Uterus (tissue), 2 donors: ENCODE measurements around the gene UMODL1.

ENCODE experiments used
- CTCF ChIP-seq, 4 experiments: fragments of 200-600 bp in 2 of 4; fragments of 450-650 bp in 2 of 4; sonication (generic) in 2 of 4; IDR thresholded peaks; one replicate each; pipeline ENCODE4 v1.5.1; 2016 to 2019; ENCODE audit warnings: antibody characterized with exemption in 4 of 4, mild to moderate bottlenecking in 2 of 4, moderate library complexity in 1 of 4
- POLR2A ChIP-seq, 2 donors: fragments of 450-650 bp; IDR thresholded peaks; one replicate each; pipeline ENCODE4 v1.6.1; 2016; ENCODE audit warnings: antibody characterized with exemption in 2 of 2, mild to moderate bottlenecking in 1 of 2, moderate library complexity in 1 of 2

GRCh38 chr21:42056996-42057689 is 14.0 kb upstream of the UMODL1 start:
- no peak for TF ChIP-seq POLR2A (IDR thresholded peaks at IDR 0.05)
- TF ChIP-seq CTCF (IDR thresholded peaks at IDR 0.05), result no peak
